ENCODE data around the gene PSMA6.
"Not testable (repeated sequence)": the region's sequence is repeated elsewhere in the genome, so short reads cannot be mapped to it uniquely, and the experiment has no call there.

The PSMA6 gene

GRCh38 chr14:35332517-35333263 is 40.5 kb downstream of the PSMA6 start:
- DNase-seq (ENCODE audit: extremely low spot score), result peak; percentile 3

GRCh38 chr14:35333264-35333730 is 41.1 kb downstream of the PSMA6 start:
- ChIA-PET CTCF (interaction anchor here (0.6 to 1.5 kb wide), 3 partner anchors 10 to 32 kb away, joined by 3 to 9 read pairs (median 4); no protein-coding TSS in a partner anchor), POLR2A (interaction anchor here (0.9 kb wide), 1 partner anchor 71 kb away, joined by 3 read pairs; the partner anchor contains the start of gene NFKBIA)
- TF ChIP-seq ARNT (IDR thresholded peaks at IDR 0.05), result no peak
- no peak for TF ChIP-seq FOXA1 (IDR thresholded peaks at IDR 0.05)
- TF ChIP-seq SP1 (IDR thresholded peaks at IDR 0.05), result no peak
- no peak for TF ChIP-seq ZNF384 (IDR thresholded peaks at IDR 0.05)
- no peak for TF ChIP-seq NFRKB (IDR thresholded peaks at IDR 0.05)
- TF ChIP-seq SUZ12 (IDR thresholded peaks at IDR 0.05), result no peak
- no peak for TF ChIP-seq HDGF (IDR thresholded peaks at IDR 0.05; ENCODE audit: borderline replicate concordance)
- TF ChIP-seq TARDBP (IDR thresholded peaks at IDR 0.05), result no peak
- TF ChIP-seq CTBP1 (IDR thresholded peaks at IDR 0.05; ENCODE audit: borderline replicate concordance), result no peak
- TF ChIP-seq BHLHE40 (IDR thresholded peaks at IDR 0.05; ENCODE audit: borderline replicate concordance), result no peak
- DNase-seq (ENCODE audit: extremely low spot score), result no peak

More at GRCh38 chr14:35332517-35333263, 40.5 kb downstream of the PSMA6 start:
- ChIA-PET CTCF (interaction anchor here (0.6 to 1.5 kb wide), 3 partner anchors 11 to 33 kb away, joined by 3 to 9 read pairs (median 4); no protein-coding TSS in a partner anchor), POLR2A (interaction anchor here (0.9 kb wide), 1 partner anchor 72 kb away, joined by 3 read pairs; the partner anchor contains the start of gene NFKBIA)
- TF ChIP-seq NFRKB (IDR thresholded peaks at IDR 0.05) (no peak), ELF4 (IDR thresholded peaks at IDR 0.05) (no peak)

GRCh38 chr14:35333797-35334743 is 41.9 kb downstream of the PSMA6 start:
- ChIA-PET POLR2A (no interaction called here), CTCF (interaction anchor here (1.5 kb wide), 1 partner anchor 13 kb away, joined by 4 read pairs; no protein-coding TSS in a partner anchor)
- no peak for DNase-seq (ENCODE audit: extremely low spot score)
- TF ChIP-seq TARDBP (IDR thresholded peaks at IDR 0.05), result no peak
- TF ChIP-seq ZNF384 (IDR thresholded peaks at IDR 0.05), result no peak
- TF ChIP-seq LEF1 (IDR thresholded peaks at IDR 0.05; ENCODE audit: borderline replicate concordance), result no peak
- TF ChIP-seq FOXA1 (IDR thresholded peaks at IDR 0.05), result no peak
- TF ChIP-seq L3MBTL2 (conservative IDR thresholded peaks at IDR 0.05), result no peak
- TF ChIP-seq FOXK2 (IDR thresholded peaks at IDR 0.05), result no peak
- no peak for TF ChIP-seq CTBP1 (IDR thresholded peaks at IDR 0.05; ENCODE audit: borderline replicate concordance)
- TF ChIP-seq NFRKB (IDR thresholded peaks at IDR 0.05), result no peak
- no peak for TF ChIP-seq SUZ12 (IDR thresholded peaks at IDR 0.05)
- TF ChIP-seq SP1 (IDR thresholded peaks at IDR 0.05), result no peak
- TF ChIP-seq ARNT (IDR thresholded peaks at IDR 0.05), result no peak

GRCh38 chr14:35335388-35336092 is 43.4 kb downstream of the PSMA6 start:
- CTCF ChIA-PET, result no interaction called here
- POLR2A ChIA-PET, result interaction anchor here (0.7 kb wide), 1 partner anchor 43 kb away, joined by 3 read pairs; the partner anchor contains the start of gene PSMA6
- no peak for DNase-seq (ENCODE audit: extremely low spot score)
- TF ChIP-seq BHLHE40 (IDR thresholded peaks at IDR 0.05; ENCODE audit: borderline replicate concordance) (no peak), CTBP1 (IDR thresholded peaks at IDR 0.05; ENCODE audit: borderline replicate concordance) (no peak), ELF4 (IDR thresholded peaks at IDR 0.05) (no peak), SP1 (IDR thresholded peaks at IDR 0.05) (no peak), TARDBP (IDR thresholded peaks at IDR 0.05) (no peak), FOXM1 (IDR thresholded peaks at IDR 0.05; ENCODE audit: borderline replicate concordance) (no peak), PKNOX1 (IDR thresholded peaks at IDR 0.05) (no peak), SUZ12 (IDR thresholded peaks at IDR 0.05) (no peak), FOXK2 (IDR thresholded peaks at IDR 0.05) (no peak), ARNT (IDR thresholded peaks at IDR 0.05) (no peak), LEF1 (IDR thresholded peaks at IDR 0.05; ENCODE audit: borderline replicate concordance) (no peak), L3MBTL2 (conservative IDR thresholded peaks at IDR 0.05) (no peak), NFRKB (IDR thresholded peaks at IDR 0.05) (no peak), FOXA1 (IDR thresholded peaks at IDR 0.05) (no peak)

- DNase-seq (ENCODE audit: extremely low spot score); CTCF ChIA-PET: not testable (repeated sequence)
- POLR2A ChIA-PET, result interaction anchor here (0.7 kb wide), 1 partner anchor 44 kb away, joined by 3 read pairs; the partner anchor contains the start of gene PSMA6
Measured at GRCh38 chr14:35336171-35336493, 44.0 kb downstream of the PSMA6 start.

- CTCF ChIA-PET, result no interaction called here
- TF ChIP-seq ZNF384 (IDR thresholded peaks at IDR 0.05), result no peak
- TF ChIP-seq FOXM1 (IDR thresholded peaks at IDR 0.05; ENCODE audit: borderline replicate concordance), result no peak
- TF ChIP-seq NFRKB (IDR thresholded peaks at IDR 0.05), result no peak
- no peak for TF ChIP-seq CTBP1 (IDR thresholded peaks at IDR 0.05; ENCODE audit: borderline replicate concordance)
- no peak for TF ChIP-seq BHLHE40 (IDR thresholded peaks at IDR 0.05; ENCODE audit: borderline replicate concordance)
- no peak for TF ChIP-seq SUZ12 (IDR thresholded peaks at IDR 0.05)
- TF ChIP-seq FOXK2 (IDR thresholded peaks at IDR 0.05), result no peak
- no peak for TF ChIP-seq HDGF (IDR thresholded peaks at IDR 0.05; ENCODE audit: borderline replicate concordance)
- TF ChIP-seq ELF4 (IDR thresholded peaks at IDR 0.05), result no peak
- no peak for TF ChIP-seq TARDBP (IDR thresholded peaks at IDR 0.05)
- TF ChIP-seq ARNT (IDR thresholded peaks at IDR 0.05), result no peak
- TF ChIP-seq FOXA1 (IDR thresholded peaks at IDR 0.05), result no peak
- TF ChIP-seq SP1 (IDR thresholded peaks at IDR 0.05), result no peak
- TF ChIP-seq LEF1 (IDR thresholded peaks at IDR 0.05; ENCODE audit: borderline replicate concordance), result no peak
- no peak for TF ChIP-seq PKNOX1 (IDR thresholded peaks at IDR 0.05)
- TF ChIP-seq L3MBTL2 (conservative IDR thresholded peaks at IDR 0.05), result no peak
- no peak for DNase-seq (ENCODE audit: extremely low spot score)
- POLR2A ChIA-PET, result interaction anchor here (0.7 kb wide), 1 partner anchor 45 kb away, joined by 3 read pairs; the partner anchor contains the start of gene PSMA6
Measured at GRCh38 chr14:35336494-35337268, 44.5 kb downstream of the PSMA6 start.
